ENCODE results near the gene HNRNPL. TPM values are rescaled to one million over a fixed set of nuclear protein-coding genes. Genes with fewer than 3 reads are reported as not detected.
"Not testable (repeated sequence)": the region's sequence is repeated elsewhere in the genome, so short reads cannot be mapped to it uniquely, and the experiment has no call there.

The HNRNPL gene
- total RNA-seq, 2 donors from 2014 or later: 269 to 281 TPM

DNA sequence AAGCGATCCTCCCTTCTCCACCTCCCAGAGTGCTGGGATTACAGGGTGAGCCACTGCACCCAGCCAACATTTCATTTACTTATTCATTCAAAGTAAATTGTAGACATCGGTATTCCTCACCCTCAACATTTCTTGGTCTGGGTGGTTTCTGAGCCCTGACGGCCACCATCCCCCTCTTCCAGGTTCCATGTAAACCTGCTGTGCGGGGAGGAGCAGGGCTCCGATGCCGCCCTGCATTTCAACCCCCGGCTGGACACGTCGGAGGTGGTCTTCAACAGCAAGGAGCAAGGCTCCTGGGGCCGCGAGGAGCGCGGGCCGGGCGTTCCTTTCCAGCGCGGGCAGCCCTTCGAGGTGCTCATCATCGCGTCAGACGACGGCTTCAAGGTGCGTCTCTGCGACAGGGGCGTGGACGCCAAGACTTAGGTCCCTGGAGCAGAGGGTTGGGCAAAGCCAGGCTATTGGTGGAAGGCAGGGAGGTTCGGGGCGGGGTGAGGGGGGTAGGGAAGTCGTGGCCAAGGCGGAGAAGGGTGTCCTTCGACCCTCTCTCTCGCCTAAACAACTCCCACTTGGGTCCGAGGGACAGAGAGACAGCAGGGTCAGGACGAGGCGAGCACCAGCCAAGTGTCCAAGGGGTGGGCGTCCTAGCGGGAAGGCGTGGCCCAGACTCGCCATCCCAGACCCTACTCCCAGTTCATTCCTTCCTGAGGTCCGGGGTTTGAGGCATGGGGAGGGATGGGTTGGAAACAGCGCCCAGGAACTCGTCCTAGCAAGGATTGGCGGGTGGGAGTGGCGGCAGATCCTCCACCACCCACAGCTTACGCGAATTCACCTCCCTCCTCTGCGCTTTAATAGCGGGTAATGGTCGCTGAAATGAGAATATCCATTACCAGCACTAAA lies 59.0 kb downstream of the HNRNPL start:
- intact Hi-C loops (cut with DNase I, micrococcal nuclease); DNase-seq: not testable (repeated sequence)
- peak; percentile 61 for ATAC-seq

DNA sequence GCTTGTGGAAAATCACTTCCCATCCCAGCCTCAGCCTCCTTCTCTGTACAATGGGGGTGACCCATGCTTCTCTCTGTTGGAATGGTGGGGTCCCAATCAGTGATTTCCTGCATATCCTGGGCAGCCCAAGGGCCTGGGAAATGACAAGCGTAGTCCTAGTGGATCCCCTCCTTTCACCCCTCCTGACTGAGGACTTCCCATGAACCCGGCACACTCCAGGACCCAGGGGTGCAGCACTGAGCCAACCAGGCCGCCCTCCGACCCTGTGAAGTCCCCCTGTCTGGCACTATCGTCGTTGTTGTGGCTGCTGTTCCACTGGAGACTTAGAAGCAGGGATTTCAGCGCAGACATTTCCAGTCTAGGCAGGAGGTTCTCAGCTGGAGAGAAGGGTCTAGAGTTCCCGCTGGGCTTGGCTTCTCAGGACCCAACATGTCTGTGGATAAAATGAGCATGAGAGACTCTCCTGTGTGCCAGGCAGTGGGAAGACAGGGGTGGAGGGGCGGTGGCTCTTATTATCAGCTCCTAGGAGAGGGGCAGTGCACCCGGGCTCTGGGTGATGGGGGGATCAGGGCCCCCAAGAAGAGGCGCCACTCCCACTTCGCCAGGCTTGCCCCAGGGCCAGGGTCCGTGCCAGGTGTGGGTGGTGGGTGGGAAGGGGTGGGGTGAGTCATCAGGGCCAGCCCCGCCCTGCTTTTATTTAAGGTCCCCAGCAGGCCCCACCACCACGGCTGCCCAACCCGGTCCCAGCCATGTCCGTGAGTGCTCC lies 61.1 kb downstream of the HNRNPL start, which contains the start of gene LGALS7B:
TSS of gene LGALS7B (plus strand) at position 723 of the 766 bp plus-strand sequence. CDS start at position 750, 27 bp downstream.
- ATAC-seq: no peak
- intact Hi-C loops (cut with DNase I, micrococcal nuclease): no loop called here
- no peak for DNase-seq

GRCh38 chr19:38786572-38787265 lies 63.1 kb downstream of the HNRNPL start:
- DNase-seq: no peak
- no peak for ATAC-seq
- intact Hi-C loops (cut with DNase I, micrococcal nuclease): no loop called here

Other genes starting within 250 kb of the HNRNPL start
- 1 to 10 TPM; 2.9 to 6.6 TPM for gene MAP4K1, start 232.0 kb downstream of the HNRNPL start, total RNA-seq
- gene EIF3K, start 230.8 kb downstream of the HNRNPL start, total RNA-seq: 100 to 1,000 TPM; 343 to 430 TPM
- gene ACTN4, start 202.3 kb downstream of the HNRNPL start, total RNA-seq: 1,000 to 10,000 TPM in 1 of 2 donors, 100 to 1,000 TPM in 1; 971 to 1,150 TPM
- gene CAPN12, start 105.5 kb downstream of the HNRNPL start, total RNA-seq: 10 to 100 TPM; 10.1 to 10.2 TPM
- not detected for gene LGALS7, start 76.5 kb downstream of the HNRNPL start, total RNA-seq
- not detected for gene LGALS7B, start 60.8 kb downstream of the HNRNPL start, total RNA-seq
- gene LGALS4, start 37.0 kb downstream of the HNRNPL start, total RNA-seq: 1,000 to 10,000 TPM; 7,382 to 8,588 TPM
- 100 to 1,000 TPM; 292 to 483 TPM for gene ECH1, start 18.2 kb downstream of the HNRNPL start, total RNA-seq
- gene RINL, start 28.3 kb upstream of the HNRNPL start, total RNA-seq: 1 to 10 TPM; 3.2 to 3.4 TPM
- gene SIRT2, start 49.6 kb upstream of the HNRNPL start, total RNA-seq: 10 to 100 TPM; 32.9 to 39.9 TPM
- gene NFKBIB, start 50.0 kb upstream of the HNRNPL start, total RNA-seq: 10 to 100 TPM; 32.1 to 38.8 TPM
- under 1 TPM in 1 of 2 donors, not detected in 1; 0.55 TPM for gene CCER2, start 62.2 kb upstream of the HNRNPL start, total RNA-seq
- 10 to 100 TPM; 15.4 to 33.3 TPM for gene SARS2, start 80.8 kb upstream of the HNRNPL start, total RNA-seq
- 10 to 100 TPM; 36.3 to 50.4 TPM for gene MRPS12, start 81.0 kb upstream of the HNRNPL start, total RNA-seq
- gene FBXO17, start 125.8 kb upstream of the HNRNPL start, total RNA-seq: 1 to 10 TPM; 1.1 to 3.3 TPM
- 1 to 10 TPM in 1 of 2 donors, not detected in 1; 2.8 TPM for gene FBXO27, start 182.6 kb upstream of the HNRNPL start, total RNA-seq
- gene ACP7, start 234.4 kb upstream of the HNRNPL start, total RNA-seq: not detected

Measured in left colon (tissue), 2 donors.